ENCODE results near the gene STK38L.

The STK38L gene

DNA sequence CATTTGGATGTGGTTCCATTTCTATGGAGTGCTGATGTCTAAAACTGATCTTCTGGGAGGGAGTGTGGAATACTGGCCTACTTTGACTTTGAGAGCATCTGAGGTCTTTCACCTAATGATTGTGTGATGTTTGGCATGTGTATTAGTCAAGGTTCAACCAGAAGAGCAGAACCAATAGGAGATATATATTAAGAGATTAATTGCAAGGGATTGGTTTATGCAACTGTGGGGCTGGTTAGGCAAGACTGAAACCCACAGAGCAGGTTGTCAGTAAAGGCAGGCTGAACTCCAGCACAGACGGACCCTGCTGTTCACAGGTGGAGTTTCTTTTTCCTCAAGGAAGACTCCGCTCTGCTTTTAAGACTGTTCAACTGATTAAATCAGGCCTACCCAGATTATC lies 100.2 kb downstream of the STK38L start:
- H3K9me3 Mint-ChIP-seq, result no peaks in the 10 kb centered on the region
- H3K4me3 Mint-ChIP-seq, result no peak overlapping the region
- H3K4me1 Mint-ChIP-seq (ENCODE audit: low read depth), result peaks cover 2% of the 10 kb centered on the region

DNA sequence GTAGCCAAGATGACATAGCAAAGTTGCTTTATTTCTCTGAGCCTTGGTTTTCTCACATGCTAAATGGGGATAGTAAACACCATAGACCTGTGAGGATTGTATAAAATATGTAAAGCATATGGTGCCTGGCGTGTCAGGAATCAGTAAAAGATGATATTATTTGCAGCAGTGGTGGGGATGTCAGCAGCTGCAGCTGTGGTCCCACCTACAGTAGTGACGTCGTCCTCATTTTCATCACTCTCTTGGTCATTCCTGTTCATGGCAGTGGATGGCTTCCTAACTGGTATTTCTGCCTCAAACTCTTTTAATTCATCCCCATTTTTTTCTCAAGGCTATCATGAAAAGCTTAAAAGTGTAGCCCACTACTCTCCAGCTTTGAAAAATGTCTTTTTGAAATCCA lies 100.7 kb downstream of the STK38L start:
- Mint-ChIP-seq H3K9me3 (no peaks in the 10 kb centered on the region), H3K27me3 (ENCODE audit: low read depth) (no peaks in the 10 kb centered on the region), H3K4me3 (no peak overlapping the region), H3K27ac (no peak overlapping the region), H3K36me3 (ENCODE audit: low read depth) (no peaks in the 10 kb centered on the region), H3K4me1 (ENCODE audit: low read depth) (peaks cover 2% of the 10 kb centered on the region)
- no peak for DNase-seq (ENCODE audit: low spot score)

More for the DNA sequence above, 100.2 kb downstream of the STK38L start:
- H3K27ac Mint-ChIP-seq, result no peak overlapping the region
- no peaks in the 10 kb centered on the region for H3K27me3 Mint-ChIP-seq (ENCODE audit: low read depth)
- no peak for DNase-seq (ENCODE audit: low spot score)
- H3K36me3 Mint-ChIP-seq (ENCODE audit: low read depth), result no peaks in the 10 kb centered on the region

DNA sequence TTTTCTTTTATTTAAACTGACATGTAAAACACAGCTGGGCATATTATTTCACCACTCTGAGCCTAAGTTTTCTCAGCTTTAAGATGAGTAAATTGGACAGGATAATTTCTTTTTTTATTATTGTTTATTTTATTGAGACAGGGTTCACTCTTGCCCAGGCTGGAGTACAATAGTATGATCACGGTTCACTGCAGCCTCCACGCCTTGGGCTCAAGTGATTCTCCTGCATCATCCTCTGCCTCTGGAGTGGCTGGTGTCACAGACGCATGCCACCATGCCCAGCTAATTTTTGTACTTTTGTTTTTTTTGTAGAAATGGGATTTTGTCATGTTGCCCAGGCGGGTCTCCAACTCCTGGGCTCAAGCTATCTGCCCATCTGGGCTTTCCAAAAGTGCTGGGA lies 101.3 kb downstream of the STK38L start:
- Mint-ChIP-seq H3K27ac (no peak overlapping the region), H3K9me3 (no peaks in the 10 kb centered on the region), H3K4me1 (ENCODE audit: low read depth) (peaks cover 2% of the 10 kb centered on the region)

DNA sequence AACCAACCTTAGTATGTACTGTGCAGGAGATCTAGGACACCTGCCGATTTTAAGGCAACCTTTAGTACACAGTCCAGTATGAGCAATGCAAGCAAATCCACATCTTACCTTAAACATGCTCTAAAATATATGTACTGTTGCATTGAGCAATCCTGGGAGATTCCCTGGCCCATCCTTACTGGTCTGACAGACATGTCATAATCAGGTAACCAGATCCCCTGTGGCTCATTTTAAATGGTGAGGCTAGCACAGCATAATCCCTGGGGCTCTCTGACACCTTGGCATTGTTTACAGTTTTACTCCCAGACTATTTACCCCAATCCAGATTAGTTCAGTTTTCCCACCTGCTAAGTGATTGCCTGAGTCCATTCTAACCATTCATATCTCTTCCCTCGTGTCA lies 103.7 kb downstream of the STK38L start:
- no peak for DNase-seq (ENCODE audit: low spot score)
- no peak overlapping the region for H3K4me3 Mint-ChIP-seq
- no peaks in the 10 kb centered on the region for H3K27me3 Mint-ChIP-seq (ENCODE audit: low read depth)
- no peaks in the 10 kb centered on the region for H3K36me3 Mint-ChIP-seq (ENCODE audit: low read depth)
- no peak overlapping the region for H3K27ac Mint-ChIP-seq
- H3K9me3 Mint-ChIP-seq, result no peaks in the 10 kb centered on the region
- H3K4me1 Mint-ChIP-seq (ENCODE audit: low read depth), result peaks cover 2% of the 10 kb centered on the region

More for the DNA sequence above, 101.3 kb downstream of the STK38L start:
- DNase-seq (ENCODE audit: low spot score), result no peak
- no peaks in the 10 kb centered on the region for H3K36me3 Mint-ChIP-seq (ENCODE audit: low read depth)
- no peak overlapping the region for H3K4me3 Mint-ChIP-seq
- H3K27me3 Mint-ChIP-seq (ENCODE audit: low read depth), result no peaks in the 10 kb centered on the region

DNA sequence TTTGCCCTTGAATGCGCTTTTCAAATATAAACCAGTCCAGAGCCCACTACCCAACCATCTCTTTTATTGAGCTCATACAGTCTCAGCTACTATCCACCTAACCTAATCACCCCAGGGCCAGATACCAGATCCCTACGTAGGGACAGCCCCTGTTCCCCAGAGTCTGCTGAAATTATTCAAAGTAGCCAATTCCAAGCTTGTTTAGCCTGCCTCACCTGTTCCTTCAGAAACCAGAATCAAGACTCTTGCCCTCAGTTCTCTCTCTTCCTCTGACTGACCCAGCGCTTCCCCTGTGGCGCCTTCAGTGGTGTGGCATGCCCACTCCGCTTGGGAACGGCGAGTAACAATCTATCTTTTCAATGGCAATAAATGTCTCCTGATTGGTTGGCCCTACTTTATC lies 107.4 kb downstream of the STK38L start:
- H3K4me1 Mint-ChIP-seq (ENCODE audit: low read depth), result no peaks in the 10 kb centered on the region

GRCh38 chr12:27355486-27355885 lies 111.4 kb downstream of the STK38L start:
- no peak overlapping the region for H3K27ac Mint-ChIP-seq
- no peak for DNase-seq (ENCODE audit: low spot score)
- no peaks in the 10 kb centered on the region for H3K27me3 Mint-ChIP-seq (ENCODE audit: low read depth)
- peaks cover 2% of the 10 kb centered on the region for H3K36me3 Mint-ChIP-seq (ENCODE audit: low read depth)
- H3K4me3 Mint-ChIP-seq, result no peak overlapping the region
- no peaks in the 10 kb centered on the region for H3K9me3 Mint-ChIP-seq
- H3K4me1 Mint-ChIP-seq (ENCODE audit: low read depth), result peaks cover 2% of the 10 kb centered on the region

More for the DNA sequence above, 107.4 kb downstream of the STK38L start:
- H3K4me3 Mint-ChIP-seq, result no peak overlapping the region
- H3K27me3 Mint-ChIP-seq (ENCODE audit: low read depth), result no peaks in the 10 kb centered on the region
- no peaks in the 10 kb centered on the region for H3K9me3 Mint-ChIP-seq
- no peak for DNase-seq (ENCODE audit: low spot score)
- H3K27ac Mint-ChIP-seq, result no peak overlapping the region
- no peaks in the 10 kb centered on the region for H3K36me3 Mint-ChIP-seq (ENCODE audit: low read depth)

DNA sequence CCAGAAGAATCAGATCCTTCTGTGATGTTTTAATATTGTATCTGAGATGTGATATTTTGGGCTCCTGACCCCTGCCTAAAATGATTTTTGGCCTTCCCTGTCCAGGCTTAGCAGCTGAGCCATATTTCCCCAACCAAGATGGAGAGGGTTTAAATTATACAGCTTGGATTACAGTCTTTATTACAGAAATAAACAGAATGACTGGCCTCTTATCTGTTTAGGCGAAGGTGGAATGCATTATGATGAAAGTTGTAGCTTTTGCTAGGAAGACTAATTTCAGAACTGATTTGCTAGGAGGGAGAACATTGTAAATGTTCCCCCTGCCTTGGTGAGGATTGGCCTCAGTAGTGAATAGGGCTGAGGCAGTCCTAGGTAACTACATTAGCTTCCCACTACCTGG lies 111.9 kb downstream of the STK38L start:
- Mint-ChIP-seq H3K27me3 (ENCODE audit: low read depth) (no peaks in the 10 kb centered on the region), H3K4me3 (no peak overlapping the region), H3K36me3 (ENCODE audit: low read depth) (peaks cover 2% of the 10 kb centered on the region), H3K9me3 (no peaks in the 10 kb centered on the region), H3K4me1 (ENCODE audit: low read depth) (peaks cover 2% of the 10 kb centered on the region), H3K27ac (no peak overlapping the region)
- DNase-seq (ENCODE audit: low spot score), result no peak

DNA sequence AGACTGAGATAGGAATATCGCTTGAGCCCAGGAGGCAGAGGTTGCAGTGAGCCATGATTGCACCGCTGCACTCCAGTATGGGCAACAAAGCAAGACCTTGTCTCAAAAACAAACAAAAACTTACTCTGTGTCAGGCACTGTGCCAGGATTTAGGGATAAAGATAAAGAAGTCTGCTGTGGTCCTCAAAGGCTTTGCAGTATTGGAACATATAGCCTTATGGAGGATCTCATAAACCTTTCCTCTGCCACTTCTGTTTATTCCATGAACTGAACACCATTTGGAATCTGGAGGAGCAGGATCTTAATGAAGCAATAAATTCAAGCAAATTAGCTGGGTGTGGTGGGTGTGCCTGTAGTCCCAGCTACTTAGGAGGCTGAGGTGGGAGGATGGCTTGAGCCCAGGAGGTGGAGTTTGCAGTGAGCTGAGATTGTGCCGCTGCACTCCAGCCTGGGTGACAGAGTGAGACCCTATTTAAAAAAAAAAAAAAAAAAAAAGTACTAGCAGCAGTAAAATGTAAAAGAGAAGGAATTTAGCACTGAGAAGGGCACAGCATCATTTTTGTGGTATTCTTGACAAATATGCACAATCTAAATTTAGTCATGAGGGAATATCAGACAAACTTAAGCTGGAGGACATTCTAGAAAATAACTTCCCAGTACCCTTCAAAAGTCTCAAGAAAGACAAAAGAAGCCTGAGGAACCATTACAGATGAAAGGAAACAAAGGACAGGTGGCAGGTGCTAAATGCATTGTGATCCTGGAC lies 115.7 kb downstream of the STK38L start:
- H3K4me3 Mint-ChIP-seq, result no peak overlapping the region
- peaks cover 2% of the 10 kb centered on the region for H3K36me3 Mint-ChIP-seq (ENCODE audit: low read depth)
- peaks cover 8% of the 10 kb centered on the region for H3K4me1 Mint-ChIP-seq (ENCODE audit: low read depth)
- H3K9me3 Mint-ChIP-seq, result no peaks in the 10 kb centered on the region
- no peaks in the 10 kb centered on the region for H3K27me3 Mint-ChIP-seq (ENCODE audit: low read depth)
- DNase-seq (ENCODE audit: low spot score), result no peak
- H3K27ac Mint-ChIP-seq, result no peak overlapping the region

GRCh38 chr12:27361372-27361771 lies 117.3 kb downstream of the STK38L start:
- Mint-ChIP-seq H3K9me3 (no peaks in the 10 kb centered on the region), H3K4me1 (ENCODE audit: low read depth) (peaks cover 8% of the 10 kb centered on the region), H3K4me3 (no peak overlapping the region), H3K27ac (no peak overlapping the region), H3K27me3 (ENCODE audit: low read depth) (no peaks in the 10 kb centered on the region), H3K36me3 (ENCODE audit: low read depth) (peaks cover 2% of the 10 kb centered on the region)
- DNase-seq (ENCODE audit: low spot score), result no peak

GRCh38 chr12:27366621-27367020 lies 122.5 kb downstream of the STK38L start:
- H3K4me1 Mint-ChIP-seq (ENCODE audit: low read depth), result peaks cover 6% of the 10 kb centered on the region
- no peak overlapping the region for H3K27ac Mint-ChIP-seq
- no peak overlapping the region for H3K4me3 Mint-ChIP-seq
- DNase-seq (ENCODE audit: low spot score), result no peak
- peaks cover 19% of the 10 kb centered on the region for H3K36me3 Mint-ChIP-seq (ENCODE audit: low read depth)
- H3K27me3 Mint-ChIP-seq (ENCODE audit: low read depth), result no peaks in the 10 kb centered on the region
- H3K9me3 Mint-ChIP-seq, result no peaks in the 10 kb centered on the region

- H3K4me1 Mint-ChIP-seq (ENCODE audit: low read depth), result peaks cover 5% of the 10 kb centered on the region
- peaks cover 21% of the 10 kb centered on the region for H3K36me3 Mint-ChIP-seq (ENCODE audit: low read depth)
- no peaks in the 10 kb centered on the region for H3K27me3 Mint-ChIP-seq (ENCODE audit: low read depth)
- H3K9me3 Mint-ChIP-seq, result no peaks in the 10 kb centered on the region
- DNase-seq (ENCODE audit: low spot score), result no peak
- no peak overlapping the region for H3K4me3 Mint-ChIP-seq
- no peak overlapping the region for H3K27ac Mint-ChIP-seq
Observed at GRCh38 chr12:27367078-27367477, 123.0 kb downstream of the STK38L start.
